Brain microvascular endothelial cell (primary cell): ENCODE measurements around the gene DNTT.

Experiments used
- DNase-seq: peaks from one replicate; pipeline ENCODE4 v3.0.0-alpha.2; 2020
- H3K27ac ChIP-seq: fragments of 250-450 bp; sonication (Bioruptor Pico); 2 replicates; pipeline ENCODE4 v1.5.1; 2020; ENCODE audit warnings: mild to moderate bottlenecking, moderate library complexity
- H3K27me3 ChIP-seq: fragments of 250-450 bp; sonication (Bioruptor Pico); replicated peaks from 2 replicates; pipeline ENCODE4 v1.5.1; 2020; ENCODE audit warnings: mild to moderate bottlenecking
- H3K36me3 ChIP-seq: fragments of 250-450 bp; sonication (Bioruptor Pico); replicated peaks from 2 replicates; pipeline ENCODE4 v1.5.1; 2020; ENCODE audit warnings: mild to moderate bottlenecking
- H3K4me3 ChIP-seq: 2 replicates; pipeline ENCODE4 v1.5.1; 2011; ENCODE audit warnings: low read depth, mild to moderate bottlenecking, control low read depth, low read length, moderate library complexity
- CTCF ChIP-seq: IDR thresholded peaks from 2 replicates; pipeline ENCODE4 v1.5.1; 2011; ENCODE audit warnings: low read depth, mild to moderate bottlenecking, moderate library complexity, low read length, control low read depth, inconsistent platforms; ENCODE audit errors: missing control alignments
- in situ Hi-C: cut with HindIII; loops from 2 replicates; pipeline ENCODE4 v1.10.0; 2017; ENCODE audit warnings: low sequenced_read_pairs, low pct_ligation_motif_present

Gene DNTT

GRCh38 chr10:96367470-96367869, 63.2 kb downstream of the DNTT start:
- DNase-seq, result no peak
- in situ Hi-C loops, result no loop called here
- TF ChIP-seq CTCF, result no peak
- Histone ChIP-seq H3K27ac (no peak overlapping the region), H3K4me3 (no peak overlapping the region), H3K36me3 (no peaks in the 10 kb centered on the region), H3K27me3 (no peaks in the 10 kb centered on the region)

- no peak for TF ChIP-seq CTCF
- DNase-seq, result no peak
- Histone ChIP-seq H3K27me3 (no peaks in the 10 kb centered on the region), H3K4me3 (no peak overlapping the region), H3K27ac (no peak overlapping the region), H3K36me3 (no peaks in the 10 kb centered on the region)
- in situ Hi-C loops, result no loop called here
These were observed 64.7 kb downstream of the DNTT start for GRCh38 chr10:96368971-96369370.

GRCh38 chr10:96369890-96370583, 65.8 kb downstream of the DNTT start:
- TF ChIP-seq CTCF, result no peak
- H3K27ac ChIP-seq, result no peak overlapping the region
- no peaks in the 10 kb centered on the region for H3K27me3 ChIP-seq
- no peak overlapping the region for H3K4me3 ChIP-seq
- DNase-seq, result no peak
- no peaks in the 10 kb centered on the region for H3K36me3 ChIP-seq
- in situ Hi-C loops, result no loop called here

- Histone ChIP-seq H3K27me3 (no peaks in the 10 kb centered on the region), H3K27ac (no peak overlapping the region), H3K4me3 (no peak overlapping the region), H3K36me3 (no peaks in the 10 kb centered on the region)
- peak; percentile 88 for TF ChIP-seq CTCF
- DNase-seq, result peak; percentile 39
- in situ Hi-C loops, result no loop called here
These were observed 66.4 kb downstream of the DNTT start for GRCh38 chr10:96370584-96371157.

DNA sequence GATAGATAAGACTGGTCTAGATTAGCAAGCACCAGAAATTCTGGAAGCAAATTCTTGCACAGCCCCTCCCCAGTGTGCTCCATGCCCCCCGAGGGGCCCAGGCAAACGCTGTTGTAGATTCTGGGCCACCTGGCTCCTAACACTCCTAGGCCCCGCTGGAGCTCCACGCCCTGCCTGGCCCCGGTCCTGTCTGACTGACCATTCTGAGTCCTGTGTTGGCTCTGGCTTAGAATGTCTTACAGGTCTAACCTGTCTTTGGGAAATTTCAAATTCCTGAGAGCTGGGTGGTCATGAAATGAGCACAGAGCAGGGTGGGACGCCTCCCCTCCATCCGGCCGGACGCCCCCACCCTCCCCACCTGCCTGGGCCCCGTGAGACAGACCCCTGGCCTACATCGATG, 67.1 kb downstream of the DNTT start:
- no peaks in the 10 kb centered on the region for H3K36me3 ChIP-seq
- in situ Hi-C loops, result no loop called here
- no peak for TF ChIP-seq CTCF
- no peak overlapping the region for H3K4me3 ChIP-seq
- no peaks in the 10 kb centered on the region for H3K27me3 ChIP-seq
- H3K27ac ChIP-seq, result no peak overlapping the region
- DNase-seq, result no peak

DNA sequence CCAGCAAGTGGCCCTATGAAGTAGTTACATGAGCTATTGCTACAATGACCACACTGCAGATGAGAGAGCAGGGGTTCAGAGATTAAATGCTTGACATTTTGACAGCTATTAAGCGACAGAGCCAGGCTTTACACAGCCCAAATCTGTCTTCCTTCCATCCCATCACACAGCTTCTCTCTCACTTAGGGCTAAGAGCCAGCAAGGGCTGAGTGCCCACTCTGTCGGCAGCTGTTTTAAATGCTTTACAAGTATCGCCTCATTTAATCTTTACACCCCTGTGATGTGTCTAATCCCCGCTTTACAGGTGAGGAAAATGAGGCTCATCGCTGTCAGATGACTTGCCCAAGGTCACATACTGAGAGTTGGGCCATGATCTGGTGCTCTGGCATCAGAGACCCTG, 69.8 kb downstream of the DNTT start:
- Histone ChIP-seq H3K36me3 (no peaks in the 10 kb centered on the region), H3K27ac (no peak overlapping the region), H3K4me3 (no peak overlapping the region), H3K27me3 (no peaks in the 10 kb centered on the region)
- in situ Hi-C loops, result no loop called here
- TF ChIP-seq CTCF, result no peak
- DNase-seq, result no peak
